ENCODE measurements around the gene ERC2.
"Not testable (repeated sequence)": the region's sequence is repeated elsewhere in the genome, so short reads cannot be mapped to it uniquely, and the experiment has no call there.

ERC2 gene

GRCh38 chr3:55526332-55527030 is 941.8 kb downstream of the ERC2 start:
- DNase-seq: no peak

- DNase-seq: no peak
Observed at GRCh38 chr3:55525436-55525835, 942.8 kb downstream of the ERC2 start.

- DNase-seq: no peak
Observed at GRCh38 chr3:55524565-55525244, 943.6 kb downstream of the ERC2 start.

- no peak for DNase-seq
Observed at GRCh38 chr3:55523471-55523870, 944.8 kb downstream of the ERC2 start.

- DNase-seq: no peak
Observed at GRCh38 chr3:55521738-55522421, 946.4 kb downstream of the ERC2 start.

- no peak for DNase-seq
Observed at GRCh38 chr3:55521064-55521737, 947.1 kb downstream of the ERC2 start.

- DNase-seq: no peak
Observed at GRCh38 chr3:55519019-55519418, 949.2 kb downstream of the ERC2 start.

GRCh38 chr3:55518451-55518850 is 949.8 kb downstream of the ERC2 start:
- no peak for DNase-seq

GRCh38 chr3:55516392-55517030 is 951.8 kb downstream of the ERC2 start:
- no peak for DNase-seq

GRCh38 chr3:55515550-55516246 is 952.6 kb downstream of the ERC2 start:
- no peak for DNase-seq

- DNase-seq: no peak
Observed at GRCh38 chr3:55514962-55515361, 953.3 kb downstream of the ERC2 start.

- DNase-seq: no peak
Observed at GRCh38 chr3:55512571-55513343, 955.5 kb downstream of the ERC2 start.

GRCh38 chr3:55511895-55512570 is 956.2 kb downstream of the ERC2 start:
- no peak for DNase-seq

GRCh38 chr3:55508335-55508734 is 959.9 kb downstream of the ERC2 start:
- no peak for DNase-seq

- no peak for DNase-seq
Observed at GRCh38 chr3:55507808-55508207, 960.5 kb downstream of the ERC2 start.

GRCh38 chr3:55505776-55506175 is 962.5 kb downstream of the ERC2 start:
- no peak for DNase-seq

- DNase-seq: not testable (repeated sequence)
Observed at GRCh38 chr3:55505102-55505501, 963.2 kb downstream of the ERC2 start.

GRCh38 chr3:55501905-55502304 is 966.4 kb downstream of the ERC2 start:
- DNase-seq: no peak

GRCh38 chr3:55500555-55501330 is 967.5 kb downstream of the ERC2 start:
- DNase-seq: no peak

GRCh38 chr3:55498520-55498919 is 969.7 kb downstream of the ERC2 start:
- DNase-seq: no peak

Measured in activated CD8-positive, alpha-beta memory T cell treated with anti-CD3 and anti-CD28 coated beads, Interleukin-2, amount 50 U/mL, for 4 hours (primary cell).